Stimulated activated CD8-positive, alpha-beta memory T cell treated with anti-CD3 and anti-CD28 coated beads, Interleukin-4, amount 100 ng/mL, for 1 hour (primary cell): ENCODE data around the gene ZNF746.

Experiments used
- DNase-seq, 2 donors: peaks; one replicate each; pipeline ENCODE4 v3.0.0-alpha.2; 2020; ENCODE audit warnings: low read depth in 2 of 2, low spot score in 1 of 2

The ZNF746 gene

GRCh38 chr7:149430192-149430591, 67.4 kb downstream of the ZNF746 start:
- no peak for DNase-seq

- no peak for DNase-seq
These were observed 69.7 kb downstream of the ZNF746 start for GRCh38 chr7:149427893-149428292.

- DNase-seq: no peak
These were observed 70.4 kb downstream of the ZNF746 start for GRCh38 chr7:149427096-149427680.

GRCh38 chr7:149423449-149424110, 74.0 kb downstream of the ZNF746 start:
- DNase-seq: no peak

- DNase-seq: no peak
These were observed 74.7 kb downstream of the ZNF746 start for GRCh38 chr7:149422914-149423301.
